AG20443 (cell line): ENCODE results near the gene CDC25C.
A peak's percentile ranks its signal among the peaks of the same experiment; 100 is the strongest.
"Not testable (repeated sequence)": the region's sequence is repeated elsewhere in the genome, so short reads cannot be mapped to it uniquely, and the experiment has no call there.

ENCODE experiments used
- DNase-seq: peaks from one replicate; pipeline ENCODE4 v3.0.0; 2012; ENCODE audit warnings: low spot score, mixed read lengths

Gene CDC25C

DNA sequence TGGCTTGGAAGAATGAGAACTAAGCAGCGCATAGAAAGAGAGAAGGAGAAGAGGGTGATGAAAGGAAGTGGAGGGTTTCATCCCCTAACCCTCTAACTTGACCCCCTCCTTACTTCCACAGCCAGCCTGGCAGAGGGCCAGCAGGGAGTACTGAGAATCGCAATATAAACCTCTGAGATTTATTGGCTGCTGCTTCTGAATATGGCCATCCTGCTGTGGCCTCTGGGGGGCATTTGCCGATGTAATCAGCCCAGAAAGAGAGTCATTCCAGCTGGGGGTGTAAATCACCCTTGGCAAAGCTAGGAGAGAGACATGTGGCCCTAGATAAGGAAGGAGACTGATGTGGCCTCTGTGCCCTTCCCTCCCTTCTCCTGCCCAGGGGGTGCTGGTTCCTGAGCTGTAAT lies 56.2 kb downstream of the CDC25C start:
- DNase-seq, result no peak

DNA sequence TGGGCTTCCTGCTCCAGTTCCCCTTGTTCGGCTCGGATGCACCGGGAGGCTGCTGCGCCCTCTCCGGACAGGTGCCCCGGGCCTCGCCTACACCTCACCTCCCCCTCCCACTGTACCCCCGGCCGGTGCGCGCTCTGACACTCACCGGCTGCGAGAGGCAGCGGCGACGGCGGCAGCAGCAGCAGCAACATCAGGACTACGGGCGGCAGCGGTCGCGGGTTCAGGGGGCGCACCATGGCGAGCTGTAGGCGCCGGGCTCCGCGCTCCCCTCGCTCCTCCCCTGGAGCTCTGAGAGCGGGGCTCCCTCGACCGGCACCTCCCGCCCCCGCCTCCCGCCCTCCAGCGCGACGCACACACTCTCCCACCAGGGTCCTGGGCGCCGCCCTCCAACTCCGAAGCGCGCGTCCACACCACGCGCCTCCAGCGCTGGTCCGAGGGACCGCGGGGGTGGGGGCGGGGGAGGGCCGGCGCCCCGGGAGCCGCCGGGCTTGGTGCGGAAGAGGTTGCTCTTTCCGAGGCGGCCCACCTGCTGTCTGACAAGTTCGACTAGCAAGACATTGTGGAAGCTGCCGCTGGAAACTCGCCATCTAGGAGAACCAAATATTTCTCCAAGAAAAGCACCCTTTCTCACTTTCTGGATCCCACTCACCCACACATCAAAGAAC lies 57.3 kb downstream of the CDC25C start, which contains the start of gene GFRA3:
Gene GFRA3 (minus strand): TSS at position 433 of the 665 bp plus-strand sequence. CDS start 197 bp downstream, at position 236.
- DNase-seq, result peak; percentile 41

DNA sequence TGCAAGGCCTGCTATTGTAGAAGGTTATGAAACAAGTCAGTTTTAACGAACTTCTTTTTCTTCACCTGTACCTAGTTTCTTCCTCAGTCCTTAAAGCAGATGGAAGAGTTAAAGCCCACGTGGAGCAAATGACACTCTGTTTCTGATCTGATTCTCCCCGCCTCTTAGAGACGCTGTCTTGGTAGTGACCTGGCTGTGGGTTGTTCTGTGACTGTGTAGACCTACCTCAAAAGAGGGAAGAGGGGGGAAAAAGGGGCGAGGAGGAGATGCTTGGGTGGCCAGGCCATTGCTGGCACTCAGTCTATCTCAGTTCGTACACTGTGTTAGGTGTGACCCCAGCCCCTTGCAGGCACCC lies 57.8 kb downstream of the CDC25C start:
- no peak for DNase-seq

DNA sequence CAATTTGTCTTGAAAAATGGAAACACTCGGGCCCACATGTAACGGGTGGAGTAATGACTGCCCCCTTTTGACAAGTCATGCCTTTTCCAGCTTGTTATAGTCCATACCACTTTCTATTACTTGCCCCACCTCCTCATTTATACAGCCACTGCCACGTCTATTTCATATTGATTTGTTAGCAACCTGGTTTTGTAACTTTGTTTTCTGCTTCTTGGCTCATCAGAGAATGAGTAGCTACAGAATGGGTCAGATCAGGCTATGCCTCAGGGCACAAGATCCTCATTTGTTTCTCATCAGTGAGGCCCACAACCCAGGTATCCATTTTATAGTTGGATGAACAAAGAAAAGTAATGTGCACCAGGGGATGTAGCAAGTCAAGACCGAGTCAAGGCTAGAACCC lies 58.9 kb downstream of the CDC25C start:
- no peak for DNase-seq

DNA sequence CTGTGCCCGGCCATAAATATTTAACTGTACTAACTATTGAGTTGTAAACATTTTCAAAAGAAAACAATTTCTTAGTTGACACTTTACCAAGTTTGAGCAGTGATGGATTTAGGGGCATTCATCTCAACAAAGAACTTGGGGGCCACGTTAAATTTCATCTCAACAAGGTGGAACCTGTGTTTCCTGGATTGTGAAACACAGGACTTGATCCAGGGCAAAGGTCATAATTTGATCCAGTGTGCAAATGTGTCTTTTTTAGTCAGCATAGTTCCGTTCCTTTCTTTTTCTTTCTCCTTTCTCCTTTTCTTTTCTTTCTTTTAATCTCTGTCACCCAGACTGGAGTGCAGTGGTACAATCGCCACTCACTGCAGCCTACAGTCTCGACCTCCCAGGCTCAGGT lies 60.3 kb downstream of the CDC25C start:
- DNase-seq, result no peak

DNA sequence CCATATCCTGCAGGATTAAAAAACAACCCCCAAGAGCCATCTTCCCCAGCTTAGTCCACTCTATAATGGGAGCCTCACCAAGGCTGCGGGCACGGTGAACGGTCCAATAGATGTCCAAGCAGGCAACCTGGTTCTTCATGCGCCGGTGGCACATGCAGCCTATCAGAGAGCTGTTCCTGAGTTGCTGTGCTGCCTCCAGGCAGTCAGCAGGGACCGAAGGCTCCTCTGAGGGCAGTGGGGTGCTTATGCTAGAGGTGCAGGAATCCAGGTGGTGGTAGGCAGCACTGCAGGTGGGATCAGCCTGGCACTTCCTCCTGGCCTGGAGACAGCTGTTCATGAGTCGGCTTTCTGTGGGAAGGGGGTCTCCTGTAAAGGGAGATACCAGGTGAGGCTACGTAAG lies 67.4 kb downstream of the CDC25C start:
- no peak for DNase-seq

DNA sequence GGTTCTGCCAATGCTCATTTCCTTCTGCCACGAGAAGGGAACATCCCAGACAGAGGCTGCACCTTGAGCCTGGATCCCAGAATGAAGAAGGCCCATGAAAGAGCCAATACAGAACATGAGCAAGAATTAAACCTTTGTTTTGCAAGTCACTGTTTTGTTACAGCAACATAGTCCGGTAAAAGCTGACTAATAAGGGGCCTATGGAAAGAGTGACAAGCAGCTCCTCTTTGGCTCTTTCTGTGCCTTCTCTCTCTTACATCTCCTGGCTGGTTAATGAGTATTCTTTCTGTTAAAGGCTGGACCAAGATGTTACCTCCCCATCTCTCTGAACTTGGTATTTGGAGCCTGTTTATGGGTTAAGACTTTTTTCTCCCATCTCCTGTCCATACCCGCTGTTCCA lies 68.0 kb downstream of the CDC25C start:
- DNase-seq, result no peak

DNA sequence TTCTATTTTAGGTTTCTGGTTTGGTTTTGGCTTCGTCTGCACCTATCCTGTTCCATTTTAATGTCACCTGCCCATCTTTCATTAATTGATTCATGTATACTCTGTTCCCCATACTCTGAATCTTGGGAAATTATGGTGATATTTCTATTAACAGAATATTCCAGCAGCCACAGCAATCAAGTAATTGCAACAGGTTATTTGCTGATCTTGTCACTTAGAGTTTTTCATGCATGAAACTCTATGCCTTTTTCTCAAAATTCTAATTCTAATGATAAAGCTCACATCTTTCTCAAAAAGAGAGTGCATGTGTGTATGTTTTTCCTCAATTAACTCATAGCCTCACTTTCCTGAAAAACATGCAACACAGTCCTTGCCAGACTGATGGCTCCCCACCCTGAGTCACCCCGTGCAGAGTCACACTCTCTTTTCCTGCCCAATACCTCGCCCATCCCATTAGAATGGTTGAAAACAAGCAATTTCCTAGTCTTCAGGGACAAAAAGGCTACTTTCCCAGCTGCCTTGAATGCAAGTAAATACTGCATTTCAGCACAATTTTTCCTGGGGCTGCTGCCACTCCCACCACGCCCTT lies 72.8 kb downstream of the CDC25C start:
- DNase-seq, result peak; percentile 67

DNA sequence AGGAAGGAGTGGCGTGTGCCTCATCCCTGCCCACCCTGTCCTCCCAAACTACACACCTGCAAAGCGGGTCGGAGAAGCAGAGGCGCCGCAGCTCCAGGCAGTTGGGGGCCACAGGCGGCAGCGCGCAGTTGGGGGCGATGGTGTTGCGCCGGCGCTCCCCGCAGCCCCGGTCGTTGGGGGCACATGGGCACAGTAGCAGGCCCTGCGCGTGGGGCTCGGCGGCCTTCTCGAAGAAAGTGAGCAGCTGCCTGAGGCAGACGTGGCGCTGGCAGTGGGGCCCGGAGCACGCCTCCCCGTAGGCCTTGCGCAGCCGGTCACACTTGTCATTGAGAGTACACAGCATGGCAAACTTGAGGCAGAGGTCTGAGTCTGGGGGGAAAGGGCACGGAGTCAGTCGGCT lies 74.0 kb downstream of the CDC25C start:
- no peak for DNase-seq

DNA sequence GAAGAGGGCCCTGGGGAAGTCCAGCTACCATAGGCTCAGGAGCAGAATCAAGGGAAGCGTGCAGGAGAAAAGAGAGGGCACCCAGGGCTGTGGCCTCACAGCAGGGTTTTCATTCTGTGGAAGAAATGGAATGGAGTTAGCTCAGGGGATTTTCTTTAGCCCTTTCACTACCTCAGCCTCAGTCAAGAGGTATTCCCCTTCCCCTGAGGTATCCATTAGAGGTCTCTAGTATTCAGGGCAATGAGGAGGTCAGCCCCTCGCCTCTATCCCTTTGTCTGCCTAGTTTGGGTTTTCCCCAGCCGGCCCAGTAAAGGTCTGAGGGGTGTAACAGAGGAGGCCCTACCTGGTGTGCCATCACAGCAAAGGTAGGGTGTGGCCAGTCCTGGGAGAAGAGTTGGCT lies 78.7 kb downstream of the CDC25C start:
- no peak for DNase-seq

DNA sequence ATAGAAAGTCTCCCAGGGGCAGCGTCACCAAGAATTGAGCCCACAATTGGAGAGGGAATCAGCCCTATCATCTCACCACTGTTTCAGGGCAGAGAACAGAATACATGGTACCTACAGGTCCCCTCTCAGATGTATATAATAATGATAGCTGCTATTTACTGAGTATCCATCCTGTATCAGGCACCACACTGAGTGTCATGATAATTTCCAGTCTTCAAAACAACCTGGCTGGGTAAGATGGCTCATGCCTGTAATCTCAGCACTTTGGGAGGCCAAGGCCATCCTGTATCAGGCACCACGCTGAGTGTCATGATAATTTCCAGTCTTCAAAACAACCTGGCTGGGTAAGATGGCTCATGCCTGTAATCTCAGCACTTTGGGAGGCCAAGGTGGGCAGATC lies 83.8 kb downstream of the CDC25C start:
- DNase-seq, result not testable (repeated sequence)

DNA sequence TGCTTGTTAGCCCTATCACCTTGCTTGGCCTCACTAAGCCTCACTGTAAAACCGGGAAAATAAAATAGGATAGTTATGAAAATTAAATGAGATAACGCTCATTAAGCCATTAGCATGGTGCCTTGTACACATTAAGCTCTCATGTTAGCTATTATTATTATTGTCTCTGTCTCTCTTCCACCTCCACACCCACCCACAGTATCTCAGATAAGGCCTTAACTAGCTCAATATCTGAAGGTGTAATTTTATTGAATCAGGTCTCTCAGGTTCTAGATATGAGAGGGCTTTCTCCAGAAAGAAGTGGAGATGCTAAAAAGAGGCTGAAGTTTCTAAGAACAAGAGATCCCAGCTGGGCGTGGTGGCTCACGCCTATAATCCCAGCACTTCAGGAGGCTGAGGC lies 84.8 kb downstream of the CDC25C start:
- DNase-seq, result no peak

DNA sequence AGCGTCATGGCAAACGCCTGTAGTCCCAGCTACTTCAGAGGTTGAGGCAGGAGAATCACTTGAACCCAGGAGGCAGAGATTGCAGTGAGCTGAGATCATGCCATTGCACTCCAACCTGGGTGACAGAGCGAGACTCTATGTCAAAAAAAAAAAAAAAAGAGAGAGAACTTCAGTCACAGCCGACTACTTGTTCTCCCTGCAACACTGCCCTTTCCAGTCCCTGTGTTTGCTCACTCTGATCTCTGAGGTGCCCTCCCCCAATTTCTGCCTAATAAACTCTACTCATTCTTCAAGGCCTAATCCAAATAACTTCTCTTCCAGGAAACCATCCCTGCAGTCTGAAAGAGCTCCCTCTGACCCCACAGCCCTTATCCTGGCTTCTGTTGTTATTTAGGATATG lies 85.3 kb downstream of the CDC25C start:
- no peak for DNase-seq

DNA sequence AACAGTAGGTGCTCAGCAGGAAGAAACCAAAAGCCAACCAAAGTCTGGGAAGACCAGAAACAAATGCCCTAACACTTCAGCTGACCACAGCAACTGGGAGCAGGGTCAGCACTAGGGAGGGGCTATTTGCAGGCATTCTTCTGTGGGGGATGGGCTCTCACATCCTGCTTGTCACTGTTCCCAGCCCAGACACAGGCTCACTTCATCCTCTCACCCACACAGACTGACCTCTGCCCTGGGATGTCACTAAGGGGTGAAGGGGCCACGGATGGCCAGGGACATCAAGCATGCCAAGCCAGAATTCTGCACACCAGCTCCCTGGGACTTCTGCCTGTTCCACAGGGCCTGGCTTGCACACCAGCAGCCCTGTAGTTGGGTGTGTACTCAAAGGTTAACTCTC lies 85.9 kb downstream of the CDC25C start:
- DNase-seq, result no peak

DNA sequence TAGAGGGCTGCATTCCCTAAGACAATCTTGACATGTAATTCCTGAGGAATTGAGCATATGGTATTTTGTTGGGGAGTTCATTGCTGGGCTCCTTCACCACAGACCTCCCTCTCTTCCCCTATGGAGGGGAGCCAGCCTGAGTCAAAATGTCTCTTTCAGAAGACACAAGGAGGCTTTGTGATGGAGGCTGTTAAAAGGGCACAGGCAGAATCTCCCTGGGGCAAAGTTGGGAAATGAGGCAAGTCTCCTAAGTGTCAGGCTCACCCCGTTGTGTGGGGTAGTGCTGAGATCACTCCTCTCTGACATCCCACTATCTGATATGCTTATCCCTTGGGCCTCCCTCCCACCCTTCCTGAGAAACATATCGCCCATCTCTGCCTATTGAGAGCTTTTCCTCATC lies 87.8 kb downstream of the CDC25C start:
- no peak for DNase-seq

DNA sequence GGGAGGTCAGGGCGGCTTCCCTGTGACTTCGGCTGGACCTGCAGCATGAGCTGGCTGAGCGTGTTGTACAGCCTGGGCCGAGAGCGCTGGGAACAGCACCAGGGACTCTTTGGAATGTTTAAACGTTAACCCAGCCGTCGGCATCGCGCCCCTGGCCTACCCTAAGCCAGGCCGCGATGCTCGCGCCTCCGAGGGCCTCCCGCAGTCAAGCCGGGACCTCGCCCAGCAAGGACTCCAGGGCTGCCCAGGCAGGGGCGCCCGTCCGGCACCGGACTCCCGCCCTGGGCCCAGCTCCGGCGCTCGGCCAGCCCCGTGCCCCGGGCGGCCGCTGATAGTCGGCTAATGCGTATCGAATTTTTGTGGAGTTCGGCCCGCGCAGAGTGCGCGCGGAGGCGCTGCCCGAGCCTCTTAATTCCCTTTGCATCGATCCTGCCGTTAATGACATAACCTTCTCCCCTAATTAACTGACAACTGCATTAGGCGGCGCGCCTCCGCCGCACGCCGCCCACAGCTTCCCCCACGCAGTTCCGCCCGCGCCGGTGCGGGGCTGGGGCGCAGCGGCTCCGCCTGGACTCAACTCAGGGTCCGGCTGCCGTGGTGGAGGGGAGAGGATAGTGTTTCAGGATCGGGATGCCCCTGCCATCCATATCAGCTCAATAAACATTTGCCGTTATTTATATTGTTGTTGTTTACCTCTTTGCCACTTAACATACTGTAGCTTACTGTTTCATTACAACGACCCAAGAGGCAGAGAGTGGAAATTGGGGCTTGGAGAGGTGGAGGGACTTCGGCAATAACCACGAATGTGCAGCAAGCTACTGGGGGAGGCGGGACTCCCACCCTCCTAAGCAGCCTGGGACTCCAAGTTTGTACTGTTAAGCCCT lies 89.7 kb downstream of the CDC25C start:
- peak; percentile 66 for DNase-seq

DNA sequence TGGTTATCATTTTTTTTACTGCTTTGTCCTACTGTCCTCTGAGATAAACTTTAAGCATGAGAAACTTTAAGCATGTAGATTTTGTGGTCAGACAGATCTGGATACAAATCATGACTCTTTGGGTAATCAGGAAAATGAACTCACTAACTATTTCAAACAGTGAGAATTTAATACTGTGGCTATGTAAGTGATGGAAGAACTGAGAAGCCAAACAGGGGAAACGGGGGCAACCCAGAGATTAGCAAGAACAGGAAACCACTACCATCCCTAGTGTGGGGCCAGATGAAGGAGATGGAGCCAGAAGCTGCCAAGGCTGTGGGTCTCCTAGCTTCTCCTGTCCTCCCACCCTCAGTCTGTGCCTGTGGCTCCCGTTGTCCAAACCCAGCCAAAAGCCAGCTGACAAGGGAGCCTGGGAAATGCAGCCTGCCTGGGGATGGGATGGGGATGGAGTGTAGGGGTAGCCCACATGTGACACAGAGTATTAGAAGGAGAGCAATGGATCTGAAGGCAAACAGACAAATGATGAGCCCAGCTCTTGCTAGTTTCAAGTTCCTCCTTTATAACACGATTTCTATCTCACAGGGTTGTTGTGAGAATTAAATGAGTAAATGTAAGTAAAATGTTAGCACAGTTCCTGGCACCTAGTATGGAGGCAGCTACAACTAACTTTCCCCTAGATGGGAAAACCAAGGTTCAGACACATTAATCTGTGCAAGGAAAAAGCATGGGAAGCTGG lies 90.8 kb downstream of the CDC25C start:
- DNase-seq, result no peak

DNA sequence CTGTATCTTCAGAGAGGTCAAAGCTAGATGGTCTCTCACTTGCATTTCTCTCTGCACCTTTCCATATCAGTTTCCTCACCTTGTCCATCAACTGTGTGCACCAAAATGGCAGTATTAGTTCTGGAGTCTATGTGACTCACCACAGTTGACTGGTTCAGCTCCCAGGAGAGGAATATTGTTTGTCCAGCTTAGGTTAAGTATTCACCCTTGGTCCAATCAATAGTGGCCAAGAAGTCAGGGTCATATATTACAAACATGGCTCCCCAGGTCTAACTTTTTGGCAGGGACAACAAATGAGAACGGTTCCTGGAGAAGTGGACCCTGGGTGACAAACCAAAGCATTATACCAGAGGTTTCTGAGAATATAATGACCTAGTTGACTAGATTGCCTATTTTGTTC lies 93.6 kb downstream of the CDC25C start:
- DNase-seq, result no peak
